NCI-H2081 treated with DMSO at 0.1 percent for 48 hours (cell line): Measurements from ENCODE around the gene GPR78.
"Not testable (repeated sequence)": the region's sequence is repeated elsewhere in the genome, so short reads cannot be mapped to it uniquely, and the experiment has no call there.

Source experiments
- DNase-seq: peaks from one replicate; lab custom pipeline; 2025; lab: John Stamatoyannopoulos, UW

Gene GPR78

DNA sequence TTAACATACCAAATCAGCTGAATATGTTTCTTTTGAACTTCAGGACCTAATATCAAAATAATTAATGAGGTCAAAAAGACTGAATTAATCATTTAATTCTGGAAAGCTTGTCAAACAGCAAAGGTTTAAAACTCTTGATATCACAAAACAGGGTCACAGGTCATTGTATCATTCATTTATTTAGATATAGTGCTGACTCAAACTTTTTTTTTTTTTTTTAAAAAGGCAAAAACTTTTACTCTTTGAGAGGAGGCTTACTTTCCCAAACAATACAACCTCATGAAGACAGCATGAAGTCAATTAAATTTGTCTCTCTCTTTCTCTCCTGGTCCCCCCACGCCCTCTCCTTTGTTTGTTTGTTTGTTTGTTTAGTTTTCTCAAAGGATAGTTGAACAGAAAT lies 15.6 kb upstream of the GPR78 start:
- DNase-seq: no peak

DNA sequence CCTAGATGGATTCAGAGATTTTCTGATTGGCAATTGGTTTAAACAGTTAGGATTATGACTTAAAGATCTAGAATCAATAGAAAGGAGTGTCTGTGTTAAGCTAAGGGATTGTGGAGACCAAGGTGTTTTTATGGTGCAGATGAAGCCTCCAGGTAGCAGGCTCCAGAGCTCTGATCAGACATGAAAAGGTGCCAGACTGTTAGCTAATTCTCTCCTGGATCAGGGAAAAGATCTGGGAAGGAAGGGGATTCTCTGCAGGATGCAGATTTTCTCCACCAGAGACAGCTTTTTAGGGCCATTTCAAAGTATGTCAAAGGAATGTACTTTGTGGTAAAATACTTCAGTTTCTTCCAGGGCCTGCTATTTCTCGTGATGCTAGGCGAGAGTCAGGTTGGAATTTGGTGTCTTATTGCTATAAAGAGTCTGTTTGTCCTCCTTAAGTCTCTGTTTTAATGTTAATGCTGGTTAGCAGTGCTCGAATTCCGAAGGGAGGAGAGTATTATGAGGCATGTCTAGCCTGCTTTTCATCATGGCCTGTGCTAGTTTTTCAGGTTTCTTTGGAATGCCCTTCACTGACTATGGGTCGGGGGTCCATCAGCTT lies 12.0 kb upstream of the GPR78 start:
- no peak for DNase-seq

DNA sequence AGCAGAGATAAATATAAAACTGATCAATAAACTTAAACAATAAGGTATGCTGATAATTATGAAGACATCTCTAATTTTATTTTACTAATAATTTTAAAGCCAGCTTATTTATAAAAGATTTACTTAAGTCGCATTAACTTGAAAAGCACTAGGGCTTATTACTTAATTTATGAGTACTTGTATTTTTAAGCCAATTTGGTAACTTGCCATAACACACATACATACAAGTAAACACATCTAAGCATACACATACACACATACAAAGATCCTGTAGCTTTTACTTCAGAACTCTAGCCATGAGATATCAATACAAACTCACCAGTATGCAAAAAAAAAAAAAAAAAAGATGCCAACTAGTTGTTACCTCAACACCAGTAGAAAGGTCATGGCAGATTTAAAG lies 10.0 kb upstream of the GPR78 start:
- no peak for DNase-seq

DNA sequence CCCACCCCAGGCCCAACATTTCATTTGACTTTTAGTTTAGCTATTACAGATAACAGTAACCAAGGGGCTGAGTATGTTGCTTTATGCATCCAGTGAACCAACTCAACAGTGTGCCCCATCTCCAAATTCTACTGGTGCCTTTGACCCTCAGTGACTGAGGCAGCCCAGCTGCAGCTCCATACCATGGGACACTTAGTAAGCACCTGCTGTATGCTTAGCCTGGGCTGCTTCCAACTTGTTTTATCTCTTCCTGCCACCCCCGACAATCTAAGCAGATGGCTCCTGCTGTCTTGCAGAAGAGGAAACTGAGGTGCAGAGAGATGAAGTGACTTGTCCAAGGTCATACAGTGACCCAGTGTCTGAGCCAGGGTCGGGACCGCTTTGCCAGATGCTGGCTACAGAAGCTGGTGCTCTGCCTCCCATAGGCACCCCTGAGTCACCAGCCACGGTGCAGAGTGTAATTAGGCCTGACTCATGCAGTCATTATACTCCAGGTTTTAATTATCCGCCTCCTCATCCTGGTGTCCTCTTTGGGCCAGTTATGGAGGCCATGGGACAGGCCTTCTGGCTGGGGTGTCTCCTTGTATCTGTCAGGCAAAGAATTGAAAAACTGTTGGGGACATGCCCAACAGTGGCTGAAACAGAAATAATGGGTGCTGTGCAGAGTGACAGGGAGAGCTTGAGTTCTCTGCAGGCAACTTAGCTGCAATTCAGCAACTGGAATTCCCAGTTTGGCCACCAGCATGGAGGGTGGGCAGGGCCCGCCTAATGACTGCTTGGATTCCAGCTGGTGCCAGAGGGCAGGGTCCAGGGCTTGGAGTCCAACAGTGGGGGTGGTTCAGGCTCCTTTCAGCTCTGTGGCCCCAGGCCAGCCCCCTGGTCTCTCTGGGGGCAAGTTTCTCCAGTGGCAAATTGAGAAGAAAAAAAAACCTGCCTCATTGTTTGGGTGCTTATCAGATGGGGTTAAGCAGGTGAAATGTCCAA lies 8.2 kb upstream of the GPR78 start:
- no peak for DNase-seq

DNA sequence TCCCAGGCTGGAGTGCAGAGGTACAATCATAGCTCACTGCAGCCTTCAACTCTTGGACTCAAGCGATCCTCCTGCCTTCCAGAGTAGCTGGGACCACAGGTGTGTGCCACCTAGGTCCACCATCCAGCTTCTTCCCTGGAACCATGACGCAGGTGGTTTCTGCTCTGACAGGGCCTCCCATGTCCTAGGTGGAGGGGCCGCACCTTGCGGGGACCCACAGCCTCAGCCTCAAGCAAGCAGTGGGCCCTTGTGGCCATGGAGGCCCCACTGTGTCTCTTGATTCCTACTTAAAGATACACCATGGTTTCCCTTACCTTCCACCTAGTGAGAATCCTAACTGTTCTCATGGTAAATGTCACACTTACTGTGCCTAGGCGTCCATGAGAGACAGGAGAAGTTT lies 6.9 kb upstream of the GPR78 start:
- DNase-seq: no peak

DNA sequence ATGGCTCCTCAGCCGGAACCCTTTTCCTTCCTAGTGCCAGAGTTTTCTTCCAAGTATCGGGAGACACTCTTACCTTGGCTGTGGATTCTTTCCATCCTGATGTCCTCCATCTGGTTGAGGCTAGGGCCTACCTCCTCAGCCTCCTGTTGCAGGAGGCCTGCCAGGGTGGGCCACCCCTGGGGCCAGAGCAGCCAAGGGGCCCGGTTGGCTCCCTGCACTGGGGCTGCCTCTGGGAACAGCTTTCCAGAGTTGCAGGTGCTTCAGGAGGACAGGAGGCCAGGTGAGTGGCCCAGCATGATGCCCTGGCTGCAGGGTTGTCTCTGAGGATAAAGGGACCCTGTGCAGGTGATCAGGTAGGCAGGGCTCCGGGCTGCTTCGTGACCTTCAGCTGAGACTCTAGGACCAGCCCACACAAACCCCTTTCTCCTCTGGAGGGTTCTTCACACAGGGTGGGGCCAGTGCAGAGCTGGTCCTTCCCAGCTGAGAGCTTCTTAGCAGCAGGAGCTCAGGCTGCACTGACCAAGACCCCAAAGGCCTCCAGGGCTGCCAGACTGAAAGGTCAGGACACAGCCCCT lies 5.3 kb upstream of the GPR78 start:
- no peak for DNase-seq

DNA sequence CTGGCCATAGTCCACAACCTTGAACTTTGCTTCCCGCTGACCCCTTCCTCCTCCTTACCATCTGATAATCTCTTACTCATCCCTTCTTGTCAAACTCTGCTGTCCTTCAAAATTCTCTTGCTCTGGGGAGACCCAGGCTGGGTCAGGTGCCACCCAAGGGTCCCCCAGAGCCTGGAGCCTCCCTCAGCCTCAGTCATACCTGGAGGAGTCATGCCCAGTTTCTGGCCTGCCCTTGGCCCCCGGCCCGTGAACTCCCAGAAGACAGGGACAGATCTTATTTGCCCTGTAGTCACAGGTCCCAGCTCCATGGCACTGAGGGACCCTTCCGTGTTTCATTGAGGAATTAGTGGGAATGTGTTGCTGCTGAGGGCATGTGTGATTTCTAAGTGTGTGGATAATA lies 4.7 kb upstream of the GPR78 start:
- DNase-seq: no peak

DNA sequence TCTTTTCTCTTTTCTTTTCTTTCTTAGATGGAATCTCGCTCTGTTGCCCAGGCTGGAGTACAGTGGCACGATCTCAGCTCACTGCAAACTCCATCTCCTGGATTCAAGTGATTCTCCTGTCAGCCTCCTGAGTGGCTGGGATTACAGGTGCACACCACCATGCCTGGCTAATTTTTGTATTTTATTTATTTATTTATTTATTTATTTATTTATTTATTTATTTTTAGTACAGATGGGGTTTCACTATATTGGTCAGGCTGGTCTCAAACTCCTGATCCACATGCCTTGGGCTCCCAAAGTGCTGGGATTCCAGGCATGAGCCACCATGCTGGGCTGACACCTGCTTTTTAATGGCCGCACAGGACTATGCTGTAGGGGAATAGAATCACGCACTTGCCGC lies 3.6 kb upstream of the GPR78 start:
- DNase-seq: not testable (repeated sequence)

DNA sequence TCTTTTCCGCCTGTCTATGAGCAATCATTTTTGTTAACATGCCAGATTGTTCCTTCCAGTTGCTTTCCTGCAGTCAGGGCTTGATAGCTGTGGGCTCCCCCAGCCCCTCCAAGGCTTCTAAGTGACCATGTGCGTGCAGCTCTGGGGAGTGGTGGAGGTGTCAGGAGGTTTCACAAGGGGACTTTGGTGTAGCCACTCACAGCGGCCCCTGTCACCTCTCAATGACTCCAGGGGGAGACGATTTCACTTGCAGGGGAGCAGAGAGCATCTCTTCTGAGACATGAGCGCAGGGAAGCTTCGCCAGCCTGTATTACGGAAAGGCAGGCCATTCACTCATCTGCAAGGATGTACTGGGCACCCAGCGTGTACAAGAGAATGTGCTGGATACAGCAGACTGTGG lies 3.1 kb upstream of the GPR78 start:
- no peak for DNase-seq

DNA sequence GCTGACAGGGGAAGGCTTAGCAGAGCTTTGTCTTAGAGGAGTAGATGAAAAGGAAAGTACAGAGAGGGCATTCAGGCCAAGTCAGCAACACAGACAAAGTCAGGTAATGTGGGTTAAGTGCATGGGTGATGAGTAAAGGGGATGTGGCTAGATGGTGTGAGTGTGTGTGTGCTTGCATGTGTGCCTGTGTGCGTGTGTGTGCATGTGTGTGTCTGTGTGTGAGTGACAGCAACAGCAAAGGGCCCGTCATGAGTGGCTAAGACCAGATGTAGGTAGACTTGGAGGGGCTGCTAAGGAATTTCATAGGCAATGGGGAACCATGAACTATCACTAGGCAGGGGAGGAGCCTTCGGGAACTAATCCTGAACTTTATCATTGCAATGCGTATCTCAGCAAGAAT lies 2.2 kb upstream of the GPR78 start:
- no peak for DNase-seq

DNA sequence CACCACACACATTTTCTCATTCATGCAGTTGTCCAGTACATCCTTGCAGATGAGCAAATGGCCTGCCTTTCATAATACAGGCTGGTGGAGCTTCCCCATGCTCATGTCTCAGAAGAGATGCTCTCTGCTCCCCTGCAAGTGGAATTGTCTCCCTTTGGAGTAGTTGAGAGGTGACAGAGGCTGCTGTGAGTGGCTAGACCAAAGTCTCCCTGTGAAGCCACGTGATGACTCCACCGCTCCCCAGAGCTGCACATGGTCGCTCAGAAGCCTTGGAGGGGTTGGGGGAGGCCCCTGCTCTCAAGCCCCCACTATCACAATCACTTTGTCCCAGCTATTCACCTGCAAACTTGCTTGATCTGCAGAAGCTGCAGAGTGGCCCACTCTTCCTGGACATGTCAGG lies 1.5 kb upstream of the GPR78 start:
- DNase-seq: no peak

DNA sequence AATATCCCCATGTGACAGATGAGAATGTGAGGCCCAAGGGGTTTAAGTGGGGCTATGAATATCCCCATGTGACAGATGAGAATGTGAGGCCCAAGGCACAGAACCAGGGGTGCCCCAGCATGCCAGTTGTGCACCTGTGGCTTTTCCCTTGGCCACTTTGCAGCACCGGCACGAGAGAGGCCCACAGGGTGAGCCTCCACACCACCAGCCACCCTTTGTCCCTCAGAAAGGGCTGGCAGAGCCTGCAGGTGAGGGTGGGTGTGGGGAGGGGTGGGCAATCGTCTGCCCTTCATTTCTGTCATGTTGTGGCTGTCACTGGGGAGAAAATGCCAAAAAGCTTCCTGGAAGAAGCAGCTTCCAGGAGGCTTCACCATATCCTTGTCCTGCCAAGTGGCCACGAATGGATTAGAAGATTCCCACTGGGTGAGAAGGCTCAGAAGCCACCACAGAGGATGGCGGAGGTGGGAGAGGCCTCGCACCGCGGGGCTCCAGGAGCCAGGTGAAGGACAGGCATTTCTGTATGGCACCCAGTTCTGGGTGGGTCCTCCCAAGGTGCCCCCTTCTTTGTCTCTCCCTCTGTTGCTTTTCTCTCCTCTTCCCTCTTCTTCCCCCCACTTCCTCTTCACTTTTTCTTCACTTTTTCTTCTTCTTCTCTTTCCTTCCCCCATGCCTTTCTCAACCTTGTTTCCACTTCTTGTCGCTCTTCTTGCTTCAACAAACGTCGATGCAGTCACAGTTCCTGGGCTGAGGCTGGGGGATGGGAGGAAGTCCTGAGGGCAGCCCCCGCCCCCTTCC lies 469 bp upstream of the GPR78 start:
- no peak for DNase-seq

DNA sequence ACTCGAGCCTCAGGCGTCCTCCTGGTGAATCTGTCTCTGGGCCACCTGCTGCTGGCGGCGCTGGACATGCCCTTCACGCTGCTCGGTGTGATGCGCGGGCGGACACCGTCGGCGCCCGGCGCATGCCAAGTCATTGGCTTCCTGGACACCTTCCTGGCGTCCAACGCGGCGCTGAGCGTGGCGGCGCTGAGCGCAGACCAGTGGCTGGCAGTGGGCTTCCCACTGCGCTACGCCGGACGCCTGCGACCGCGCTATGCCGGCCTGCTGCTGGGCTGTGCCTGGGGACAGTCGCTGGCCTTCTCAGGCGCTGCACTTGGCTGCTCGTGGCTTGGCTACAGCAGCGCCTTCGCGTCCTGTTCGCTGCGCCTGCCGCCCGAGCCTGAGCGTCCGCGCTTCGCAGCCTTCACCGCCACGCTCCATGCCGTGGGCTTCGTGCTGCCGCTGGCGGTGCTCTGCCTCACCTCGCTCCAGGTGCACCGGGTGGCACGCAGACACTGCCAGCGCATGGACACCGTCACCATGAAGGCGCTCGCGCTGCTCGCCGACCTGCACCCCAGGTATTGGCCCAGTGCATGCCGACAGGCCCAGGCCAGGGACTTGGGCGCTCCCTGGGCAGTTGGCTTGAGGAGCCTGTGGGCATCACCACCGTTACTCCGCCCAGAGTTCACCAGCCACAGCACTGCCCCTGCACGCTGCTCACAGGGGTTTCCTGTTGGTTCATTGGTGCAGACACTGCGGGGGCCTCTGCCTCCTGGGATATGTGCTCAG lies 1.1 kb downstream of the GPR78 start:
- DNase-seq: no peak

DNA sequence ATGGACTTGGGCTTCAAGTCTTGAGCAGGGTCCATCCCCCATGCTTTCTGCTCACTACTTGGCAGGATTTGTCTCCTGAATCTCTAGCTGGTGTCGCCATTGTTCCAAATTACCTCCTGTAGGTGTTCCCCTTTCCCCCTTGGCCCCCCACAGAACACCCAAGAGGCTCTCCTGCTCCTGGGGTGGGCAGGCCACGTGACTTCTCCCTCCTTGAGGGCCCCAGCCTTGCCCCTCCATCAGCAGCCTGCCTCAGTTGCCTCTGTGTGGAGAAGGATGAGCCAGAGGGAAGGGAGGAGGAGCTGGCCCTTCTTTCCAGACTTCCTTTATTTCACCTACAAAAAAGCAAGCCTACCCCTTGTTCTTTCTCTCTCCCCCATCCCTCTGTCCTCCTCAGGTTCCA lies 1.8 kb downstream of the GPR78 start:
- no peak for DNase-seq

DNA sequence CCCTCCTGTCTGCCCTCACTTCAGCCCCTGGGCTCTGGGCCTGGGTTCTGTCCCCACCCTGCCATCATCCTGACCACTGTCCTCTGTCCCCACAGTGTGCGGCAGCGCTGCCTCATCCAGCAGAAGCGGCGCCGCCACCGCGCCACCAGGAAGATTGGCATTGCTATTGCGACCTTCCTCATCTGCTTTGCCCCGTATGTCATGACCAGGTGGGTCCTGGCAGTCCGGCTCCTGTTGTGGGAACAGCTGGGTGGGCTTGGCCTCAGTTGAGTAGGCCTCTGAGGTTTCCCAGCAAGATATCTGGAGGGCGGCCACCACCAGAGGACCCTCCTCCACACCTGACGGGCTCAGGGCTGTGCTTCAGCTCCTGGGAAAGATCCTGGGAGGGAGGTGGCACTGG lies 2.2 kb downstream of the GPR78 start:
- DNase-seq: no peak

DNA sequence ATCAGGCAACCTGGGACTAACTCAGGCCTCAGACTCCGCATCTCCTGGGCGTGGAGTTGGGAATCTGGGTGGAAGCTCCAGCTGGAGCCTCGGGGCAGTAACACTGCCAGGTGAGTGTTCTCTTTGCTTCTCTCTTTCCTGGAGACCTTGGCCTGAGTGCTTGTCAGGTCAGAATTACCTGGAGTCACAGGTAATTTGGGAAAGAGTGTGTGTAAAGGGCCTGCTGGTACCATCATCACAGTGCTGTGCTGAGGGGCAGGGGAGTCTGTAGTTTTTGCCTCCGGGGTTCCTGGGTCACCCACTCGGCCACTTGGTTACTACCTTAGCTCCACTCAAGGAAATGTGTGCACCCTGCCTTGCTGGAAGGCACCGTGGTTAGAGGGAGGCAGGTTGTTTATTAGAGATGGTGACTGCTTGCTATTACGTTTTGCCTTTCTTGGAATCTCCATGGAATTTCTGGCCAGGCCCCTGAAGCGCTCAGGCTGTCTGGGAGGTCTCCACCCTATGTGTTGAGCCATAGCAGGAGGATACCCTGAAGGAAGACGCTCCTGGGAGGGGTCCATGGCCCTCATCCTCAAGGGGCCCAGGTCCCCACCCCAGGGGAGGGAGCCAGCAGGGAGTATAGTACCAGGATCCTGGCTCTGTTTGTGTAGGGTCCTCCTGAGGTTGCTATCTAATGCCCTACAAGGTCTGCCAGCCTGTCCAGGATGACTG lies 2.9 kb downstream of the GPR78 start:
- DNase-seq: no peak

DNA sequence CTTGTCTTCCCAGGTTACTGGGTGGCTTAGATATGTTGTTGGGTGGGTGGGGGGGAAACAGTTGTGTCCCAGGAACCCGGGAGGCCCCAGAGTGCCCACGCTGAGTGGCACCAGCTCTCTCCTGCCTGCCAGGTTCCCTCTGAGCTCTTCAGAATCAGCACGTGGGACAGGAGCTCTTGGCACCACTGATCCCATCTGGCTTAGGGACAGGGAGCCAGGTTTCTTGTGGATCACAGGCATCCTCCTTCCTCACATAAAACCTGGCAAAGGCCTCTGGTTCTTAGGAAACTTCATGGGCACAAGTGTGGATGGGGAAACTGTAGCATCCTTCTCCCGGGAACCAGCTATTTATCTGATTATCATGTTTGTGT lies 3.4 kb downstream of the GPR78 start:
- no peak for DNase-seq

DNA sequence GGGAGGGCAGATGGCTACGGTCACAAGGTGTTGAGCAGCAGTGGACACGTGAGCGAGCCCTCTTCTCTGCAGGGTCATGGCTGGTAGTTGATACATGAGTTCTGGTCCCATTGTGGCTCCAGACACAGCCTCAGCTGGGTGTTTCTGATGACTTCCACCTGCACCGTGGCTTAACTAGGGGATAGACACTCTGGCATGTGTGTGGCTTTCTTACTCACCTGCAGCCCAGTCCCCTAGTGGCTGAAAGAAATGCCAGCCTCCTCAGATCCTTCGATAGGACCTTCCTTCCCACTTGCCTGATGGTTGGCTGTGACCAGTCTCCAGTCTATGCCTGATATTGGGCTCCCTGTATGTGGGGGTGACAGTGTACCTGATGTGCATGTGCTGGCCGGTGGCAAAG lies 5.0 kb downstream of the GPR78 start:
- no peak for DNase-seq

DNA sequence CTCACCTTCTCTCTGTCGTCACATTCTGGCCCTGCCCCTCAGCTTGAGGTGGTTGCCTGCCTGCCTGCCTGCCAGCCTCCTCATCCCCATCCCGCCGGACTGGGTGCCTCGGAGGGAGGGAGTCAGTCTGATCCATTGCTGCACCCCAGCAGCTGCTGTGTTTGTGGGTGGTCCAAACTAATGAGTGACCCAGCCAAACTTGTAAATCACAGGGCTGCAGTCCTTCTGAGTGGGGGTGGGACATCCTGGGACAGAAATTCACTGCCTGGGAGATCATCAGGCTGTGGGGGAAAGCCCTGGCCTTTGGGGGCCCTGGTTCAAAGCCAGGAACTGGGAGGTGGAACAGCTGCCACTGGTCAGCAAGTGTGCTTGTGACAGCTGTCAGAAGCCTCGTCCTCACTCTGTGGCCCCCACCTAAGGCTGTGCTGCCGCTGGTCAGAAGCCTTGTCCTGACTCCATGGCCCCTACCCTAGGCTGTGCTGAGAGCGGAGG lies 5.6 kb downstream of the GPR78 start:
- DNase-seq: no peak

DNA sequence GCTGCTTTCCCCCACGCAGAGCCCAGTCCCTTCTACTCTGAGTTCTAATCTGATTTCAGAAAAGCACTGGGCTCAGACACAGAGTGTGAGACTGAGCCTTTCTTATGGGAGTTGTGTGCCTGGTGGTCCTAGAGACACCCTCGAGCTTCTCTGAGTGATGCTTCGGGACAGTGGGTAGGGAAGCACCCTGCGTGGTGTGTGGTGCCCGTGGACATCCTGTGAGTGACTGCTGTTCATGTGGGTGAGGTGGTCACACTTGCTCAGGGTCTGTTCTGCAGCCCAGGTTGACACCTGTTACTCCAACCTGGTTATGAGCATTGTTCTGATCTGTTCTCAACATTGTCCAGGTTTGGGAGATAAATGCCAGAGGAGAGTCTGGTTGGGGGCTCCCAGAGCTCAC lies 6.1 kb downstream of the GPR78 start:
- DNase-seq: no peak
